MM.1S (cell line): ENCODE measurements around the gene PSAT1.

ENCODE experiments used
- DNase-seq: peaks from one replicate; pipeline ENCODE4 v3.0.0-alpha.2; 2015
- H2AFZ ChIP-seq: fragments of 300-600 bp; sonication (generic); 2 replicates; pipeline ENCODE4 v1.6.0; 2016; ENCODE audit warnings: antibody characterized with exemption, low read length
- H3F3A ChIP-seq: fragments of 300-600 bp; sonication (generic); 2 replicates; pipeline ENCODE4 v1.6.1; 2016; ENCODE audit warnings: mild to moderate bottlenecking, antibody characterized with exemption, low read length, moderate library complexity, mixed read lengths; ENCODE audit not compliant: insufficient read depth
- H3K27ac ChIP-seq: fragments of 300-600 bp; sonication (generic); 2 replicates; pipeline ENCODE4 v1.5.1; 2016; ENCODE audit warnings: mild to moderate bottlenecking, low read length
- H3K27me3 ChIP-seq: fragments of 300-600 bp; sonication (generic); replicated peaks from 2 replicates; pipeline ENCODE4 v1.6.0; 2016; ENCODE audit warnings: low read length; ENCODE audit not compliant: insufficient read depth
- H3K36me3 ChIP-seq: fragments of 300-600 bp; sonication (generic); replicated peaks from 2 replicates; pipeline ENCODE4 v1.6.1; 2016; ENCODE audit warnings: mild to moderate bottlenecking, low read length, mixed read lengths; ENCODE audit not compliant: insufficient read depth
- H3K4me1 ChIP-seq: fragments of 300-600 bp; sonication (generic); 2 replicates; pipeline ENCODE4 v1.6.1; 2016; ENCODE audit warnings: low read length, mixed read lengths
- H3K4me2 ChIP-seq: fragments of 300-600 bp; sonication (generic); 2 replicates; pipeline ENCODE4 v1.6.0; 2016; ENCODE audit warnings: low read depth, low read length
- H3K4me3 ChIP-seq: fragments of 300-600 bp; sonication (generic); 2 replicates; pipeline ENCODE4 v1.5.1; 2016; ENCODE audit warnings: low read length, mixed read lengths
- H3K79me2 ChIP-seq: fragments of 300-600 bp; sonication (generic); 2 replicates; pipeline ENCODE4 v1.6.1; 2016; ENCODE audit warnings: mixed run types, low read length, mixed read lengths
- H3K9ac ChIP-seq: fragments of 300-600 bp; sonication (generic); 2 replicates; pipeline ENCODE4 v1.6.1; 2016; ENCODE audit warnings: low read length, mixed read lengths
- H3K9me2 ChIP-seq: fragments of 300-600 bp; sonication (generic); replicated peaks from 2 replicates; pipeline ENCODE4 v1.6.1; 2016; ENCODE audit warnings: mild to moderate bottlenecking, low read length, mixed read lengths; ENCODE audit not compliant: insufficient read depth
- H3K9me3 ChIP-seq: fragments of 300-600 bp; sonication (generic); replicated peaks from 2 replicates; pipeline ENCODE4 v1.6.1; 2016; ENCODE audit warnings: mild to moderate bottlenecking, low read length, mixed read lengths; ENCODE audit not compliant: insufficient read depth
- H4K20me1 ChIP-seq: fragments of 300-600 bp; sonication (generic); 2 replicates; pipeline ENCODE4 v1.6.1; 2016; ENCODE audit warnings: mild to moderate bottlenecking, low read length, moderate library complexity, mixed read lengths; ENCODE audit not compliant: insufficient read depth
- CTCF ChIP-seq: fragments of 300-600 bp; sonication (generic); IDR thresholded peaks from 2 replicates; pipeline ENCODE4 v1.5.1; 2016; ENCODE audit warnings: antibody characterized with exemption, low read length, mixed read lengths
- EZH2 ChIP-seq: fragments of 300-600 bp; sonication (generic); optimal IDR thresholded peaks from 2 replicates; pipeline ENCODE3; 2017; ENCODE audit warnings: low read depth, mild to moderate bottlenecking, antibody characterized with exemption, low read length, mixed read lengths
- EZH2phosphoT487 ChIP-seq: fragments of 300-600 bp; sonication (generic); IDR thresholded peaks from 2 replicates; pipeline ENCODE4 v1.6.1; 2018; ENCODE audit warnings: antibody characterized with exemption, low read length

PSAT1 gene

GRCh38 chr9:78354989-78355388, 58.1 kb downstream of the PSAT1 start:
- Histone ChIP-seq H3K4me3 (no peak overlapping the region), H3K27ac (no peak overlapping the region), H3K9me2 (no peaks in the 10 kb centered on the region), H3K4me1 (no peaks in the 10 kb centered on the region), H4K20me1 (no peaks in the 10 kb centered on the region), H3F3A (no peaks in the 10 kb centered on the region), H3K9me3 (no peaks in the 10 kb centered on the region), H2AFZ (no peak overlapping the region), H3K9ac (no peak overlapping the region), H3K4me2 (no peak overlapping the region), H3K79me2 (no peaks in the 10 kb centered on the region), H3K27me3 (no peaks in the 10 kb centered on the region), H3K36me3 (no peaks in the 10 kb centered on the region)
- no peak for TF ChIP-seq EZH2phosphoT487
- TF ChIP-seq EZH2 = no peak
- no peak for TF ChIP-seq CTCF
- DNase-seq = no peak

GRCh38 chr9:78356634-78357033, 59.7 kb downstream of the PSAT1 start:
- H3K9ac ChIP-seq = no peak overlapping the region
- DNase-seq = no peak

GRCh38 chr9:78357165-78357873, 60.4 kb downstream of the PSAT1 start:
- Histone ChIP-seq H3K9me2 (no peaks in the 10 kb centered on the region), H3K4me3 (no peak overlapping the region), H4K20me1 (no peaks in the 10 kb centered on the region), H3K27me3 (no peaks in the 10 kb centered on the region), H2AFZ (no peak overlapping the region), H3K9ac (no peak overlapping the region), H3K79me2 (no peaks in the 10 kb centered on the region), H3K4me2 (no peak overlapping the region), H3K9me3 (no peaks in the 10 kb centered on the region), H3K4me1 (no peaks in the 10 kb centered on the region), H3K36me3 (no peaks in the 10 kb centered on the region), H3F3A (no peaks in the 10 kb centered on the region), H3K27ac (no peak overlapping the region)
- DNase-seq = no peak
- TF ChIP-seq EZH2 = no peak
- no peak for TF ChIP-seq EZH2phosphoT487
- no peak for TF ChIP-seq CTCF

More at GRCh38 chr9:78356634-78357033, 59.7 kb downstream of the PSAT1 start:
- Histone ChIP-seq H2AFZ (no peak overlapping the region), H3K27ac (no peak overlapping the region), H3K9me2 (no peaks in the 10 kb centered on the region), H3K4me3 (no peak overlapping the region), H3K9me3 (no peaks in the 10 kb centered on the region), H3K79me2 (no peaks in the 10 kb centered on the region), H3K4me1 (no peaks in the 10 kb centered on the region), H3F3A (no peaks in the 10 kb centered on the region), H4K20me1 (no peaks in the 10 kb centered on the region), H3K4me2 (no peak overlapping the region), H3K36me3 (no peaks in the 10 kb centered on the region), H3K27me3 (no peaks in the 10 kb centered on the region)
- TF ChIP-seq EZH2phosphoT487 = no peak
- TF ChIP-seq EZH2 = no peak
- no peak for TF ChIP-seq CTCF
